Endodermal cell (in vitro differentiated cells): ENCODE data around the gene HEMGN. TPM values are rescaled to one million over a fixed set of nuclear protein-coding genes. Genes with fewer than 3 reads are reported as not detected.
A peak's percentile ranks its signal among the peaks of the same experiment; 100 is the strongest.

ENCODE experiments used
- DNase-seq: peaks from one replicate; pipeline ENCODE4 v3.0.0-alpha.2; 2017
- H3K27ac ChIP-seq: 2 replicates; pipeline ENCODE4 v1.5.1; 2013; ENCODE audit warnings: mild to moderate bottlenecking, low read depth, low read length, moderate library complexity
- H3K27me3 ChIP-seq: 2 replicates; pipeline ENCODE4 v1.6.1; 2013; ENCODE audit warnings: mild to moderate bottlenecking, low read length, moderate library complexity; ENCODE audit not compliant: insufficient read depth, control insufficient read depth, poor library complexity, severe bottlenecking
- H3K36me3 ChIP-seq: 2 replicates; pipeline ENCODE4 v1.7.0; 2013; ENCODE audit warnings: mild to moderate bottlenecking, low read length, moderate library complexity; ENCODE audit not compliant: control insufficient read depth, insufficient read depth
- H3K4me1 ChIP-seq: one replicate; pipeline ENCODE4 v1.7.0; 2013; ENCODE audit warnings: low read length; ENCODE audit not compliant: control insufficient read depth, insufficient read depth
- H3K4me3 ChIP-seq: 2 replicates; pipeline ENCODE4 v1.5.1; 2013; ENCODE audit warnings: mild to moderate bottlenecking, low read length, moderate library complexity
- H3K9ac ChIP-seq: 2 replicates; pipeline ENCODE4 v1.6.1; 2013; ENCODE audit warnings: mild to moderate bottlenecking, low read length, moderate library complexity; ENCODE audit not compliant: poor library complexity, severe bottlenecking; ENCODE audit errors: extremely low read depth
- H3K9me3 ChIP-seq: 2 replicates; pipeline ENCODE4 v1.6.1; 2013; ENCODE audit warnings: mild to moderate bottlenecking, low read length, moderate library complexity; ENCODE audit not compliant: control insufficient read depth
- H3K27ac Mint-ChIP-seq: 2 replicates; pipeline ENCODE4 v1.8.0; 2020; ENCODE audit warnings: mixed read lengths
- H3K27me3 Mint-ChIP-seq: 2 replicates; pipeline ENCODE4 v1.8.0; 2021; ENCODE audit warnings: mild to moderate bottlenecking, mixed read lengths; ENCODE audit not compliant: insufficient read depth
- H3K36me3 Mint-ChIP-seq: 2 replicates; pipeline ENCODE4 v1.8.0; 2020; ENCODE audit warnings: low read depth, mixed read lengths
- H3K4me1 Mint-ChIP-seq: 2 replicates; pipeline ENCODE4 v1.8.0; 2020; ENCODE audit warnings: mixed read lengths
- H3K4me3 Mint-ChIP-seq: 2 replicates; pipeline ENCODE4 v1.8.0; 2020; ENCODE audit warnings: mild to moderate bottlenecking, moderate library complexity, mixed read lengths
- H3K9me3 Mint-ChIP-seq: 2 replicates; pipeline ENCODE4 v1.8.0; 2020; ENCODE audit warnings: mild to moderate bottlenecking, mixed read lengths
- CTCF ChIP-seq: fragments of 200-600 bp; sonication (generic); conservative IDR thresholded peaks from 2 replicates; pipeline ENCODE4 v1.5.0; 2021; ENCODE audit warnings: antibody characterized with exemption, mild to moderate bottlenecking
- WGBS, 2 experiments: methylation state at CpG; one replicate each; pipeline versions ENCODE4 v1.1.5 to v1.1.7; 2013; ENCODE audit warnings: missing lambda C conversion rate in 2 of 2, mixed read lengths in 1 of 2; ENCODE audit not compliant: insufficient coverage in 1 of 2, insufficient read length in 1 of 2; 5-methylcytosine and 5-hydroxymethylcytosine counted together
- total RNA-seq, 2 donors: library from RNA; stranded (reverse); fragmentation: NEBNext Ultra II Directional in 1 of 2; extraction: Animal tissue kit (Norgen Biotek cat#: 25700) in 1 of 2; gene quantifications; 2 replicates in 1 of 2; 3 replicates in 1 of 2; pipeline ENCODE4 v1.2.1, GENCODE V29; 2021

The HEMGN gene
- total RNA-seq, 2 donors from 2014 or later, result not detected

GRCh38 chr9:97969014-97969413 lies 31.0 kb upstream of the HEMGN start:
- Mint-ChIP-seq H3K36me3 (no peaks in the 10 kb centered on the region), H3K27me3 (peaks cover 84% of the 10 kb centered on the region), H3K4me1 (no peaks in the 10 kb centered on the region), H3K9me3 (no peaks in the 10 kb centered on the region), H3K4me3 (no peak overlapping the region), H3K27ac (no peak overlapping the region)
- H3K4me3 ChIP-seq, result no peak overlapping the region
- 88% methylated on average over 2 of the region's 2 CpGs; no CpG with 5 or more reads in 1 of the 2 experiments for WGBS, 2 experiments
- no peak for DNase-seq
- H3K4me1 ChIP-seq, result no peaks in the 10 kb centered on the region
- H3K27me3 ChIP-seq, result peaks cover 91% of the 10 kb centered on the region
- no peaks in the 10 kb centered on the region for H3K36me3 ChIP-seq
- no peak overlapping the region for H3K9ac ChIP-seq
- no peak overlapping the region for H3K27ac ChIP-seq
- no peaks in the 10 kb centered on the region for H3K9me3 ChIP-seq
- no peak for TF ChIP-seq CTCF

- H3K4me1 Mint-ChIP-seq, result no peaks in the 10 kb centered on the region
- peaks cover 82% of the 10 kb centered on the region for H3K27me3 Mint-ChIP-seq
- H3K36me3 Mint-ChIP-seq, result no peaks in the 10 kb centered on the region
- no peak overlapping the region for H3K27ac ChIP-seq
- 33 to 60% methylated on average over 1 of the region's 1 CpG for WGBS, 2 experiments
- no peak overlapping the region for H3K4me3 Mint-ChIP-seq
- TF ChIP-seq CTCF, result no peak
- peaks cover 77% of the 10 kb centered on the region for H3K27me3 ChIP-seq
- no peaks in the 10 kb centered on the region for H3K9me3 Mint-ChIP-seq
- no peaks in the 10 kb centered on the region for H3K4me1 ChIP-seq
- DNase-seq, result peak; percentile 69
- H3K9me3 ChIP-seq, result no peaks in the 10 kb centered on the region
- H3K36me3 ChIP-seq, result no peaks in the 10 kb centered on the region
- H3K4me3 ChIP-seq, result no peak overlapping the region
- no peak overlapping the region for H3K9ac ChIP-seq
- H3K27ac Mint-ChIP-seq, result no peak overlapping the region
These were observed 28.5 kb upstream of the HEMGN start for GRCh38 chr9:97966493-97966892.

- Histone ChIP-seq H3K27me3 (peaks cover 66% of the 10 kb centered on the region), H3K9me3 (no peaks in the 10 kb centered on the region), H3K4me1 (no peaks in the 10 kb centered on the region), H3K27ac (no peak overlapping the region), H3K9ac (no peak overlapping the region), H3K36me3 (no peaks in the 10 kb centered on the region), H3K4me3 (no peak overlapping the region)
- no peaks in the 10 kb centered on the region for H3K4me1 Mint-ChIP-seq
- no peak for TF ChIP-seq CTCF
- no peaks in the 10 kb centered on the region for H3K36me3 Mint-ChIP-seq
- no peak overlapping the region for H3K4me3 Mint-ChIP-seq
- no peaks in the 10 kb centered on the region for H3K9me3 Mint-ChIP-seq
- peaks cover 75% of the 10 kb centered on the region for H3K27me3 Mint-ChIP-seq
- no peak overlapping the region for H3K27ac Mint-ChIP-seq
- no peak for DNase-seq
These were observed 26.9 kb upstream of the HEMGN start for GRCh38 chr9:97964901-97965300.
